A673 (cell line): Measurements from ENCODE around the gene ARHGAP8.

Experiments
- EZH2 ChIP-seq: fragments of 200-600 bp; sonication (generic); IDR thresholded peaks from 2 replicates; pipeline ENCODE4 v1.6.1; 2017; ENCODE audit warnings: borderline replicate concordance, low read depth, mild to moderate bottlenecking, mixed read lengths, antibody characterized with exemption, low read length; ENCODE audit not compliant: poor library complexity, severe bottlenecking
- TF ChIP-seq, protein P1 (sequence below): fragments of 300-800, 200-600 bp; sonication (generic); conservative IDR thresholded peaks from 2 replicates; pipeline ENCODE4 v1.5.1; 2017; ENCODE audit warnings: low read depth, mild to moderate bottlenecking, antibody characterized with exemption, low read length, moderate library complexity, mixed read lengths

DNA sequence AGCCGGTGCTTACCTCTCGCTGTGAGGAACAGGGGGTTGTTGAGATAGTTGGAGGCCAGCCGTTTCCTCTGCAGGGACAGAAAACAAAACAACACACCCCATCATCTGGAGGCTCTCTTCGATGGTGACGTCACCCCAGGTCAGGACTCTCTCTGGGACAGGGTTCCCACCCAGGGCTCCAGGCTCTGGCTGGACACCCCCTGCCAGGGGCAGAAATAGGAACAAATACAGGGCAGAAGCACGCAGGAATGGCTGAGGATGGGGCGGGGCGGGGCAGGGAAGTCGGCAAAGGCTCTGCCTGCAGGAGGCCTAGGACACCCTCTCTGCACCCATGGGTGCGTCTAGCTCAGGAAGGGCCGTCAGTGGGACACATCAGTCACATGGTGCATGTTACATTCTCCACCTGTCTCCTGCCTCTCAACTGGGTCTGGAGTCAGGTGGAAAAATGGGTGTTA lies 138.9 kb downstream of the ARHGAP8 start:
- TF ChIP-seq, protein P1, sequence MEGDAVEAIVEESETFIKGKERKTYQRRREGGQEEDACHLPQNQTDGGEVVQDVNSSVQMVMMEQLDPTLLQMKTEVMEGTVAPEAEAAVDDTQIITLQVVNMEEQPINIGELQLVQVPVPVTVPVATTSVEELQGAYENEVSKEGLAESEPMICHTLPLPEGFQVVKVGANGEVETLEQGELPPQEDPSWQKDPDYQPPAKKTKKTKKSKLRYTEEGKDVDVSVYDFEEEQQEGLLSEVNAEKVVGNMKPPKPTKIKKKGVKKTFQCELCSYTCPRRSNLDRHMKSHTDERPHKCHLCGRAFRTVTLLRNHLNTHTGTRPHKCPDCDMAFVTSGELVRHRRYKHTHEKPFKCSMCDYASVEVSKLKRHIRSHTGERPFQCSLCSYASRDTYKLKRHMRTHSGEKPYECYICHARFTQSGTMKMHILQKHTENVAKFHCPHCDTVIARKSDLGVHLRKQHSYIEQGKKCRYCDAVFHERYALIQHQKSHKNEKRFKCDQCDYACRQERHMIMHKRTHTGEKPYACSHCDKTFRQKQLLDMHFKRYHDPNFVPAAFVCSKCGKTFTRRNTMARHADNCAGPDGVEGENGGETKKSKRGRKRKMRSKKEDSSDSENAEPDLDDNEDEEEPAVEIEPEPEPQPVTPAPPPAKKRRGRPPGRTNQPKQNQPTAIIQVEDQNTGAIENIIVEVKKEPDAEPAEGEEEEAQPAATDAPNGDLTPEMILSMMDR, result no peak
- TF ChIP-seq EZH2, result no peak
